Erythroblast (primary cell): ENCODE measurements around the gene AIP.

Source experiments
- GATA1 ChIP-seq: IDR thresholded peaks from 2 replicates; pipeline ENCODE4 v1.6.1; 2011; ENCODE audit warnings: low read depth, mild to moderate bottlenecking, control low read depth, low read length, moderate library complexity
- POLR2A ChIP-seq: IDR thresholded peaks from 2 replicates; pipeline ENCODE4 v1.6.1; 2011; ENCODE audit warnings: mild to moderate bottlenecking, low read length

GRCh38 chr11:67457453-67457852 is 25.4 kb upstream of the AIP start:
- TF ChIP-seq POLR2A: no peak
- TF ChIP-seq GATA1: no peak
